Measurements from ENCODE around the gene WFIKKN1. TPM values are rescaled to one million over a fixed set of nuclear protein-coding genes. Genes with fewer than 3 reads are reported as not detected.

The WFIKKN1 gene
- total RNA-seq, 1 experiment from 2014 or later = 0.47 TPM

GRCh38 chr16:638034-638543 lies 7.3 kb downstream of the WFIKKN1 start:
- ChIA-PET RAD21 (ENCODE audit: low non-redundant PET in 1 of 2, low total read pairs in 2 of 2, uncharacterized antibody in 2 of 2, unreplicated experiment in 2 of 2) (no interaction called here), POLR2A (no interaction called here), CTCF (no interaction called here)
- H3K9me3 ChIP-seq (ENCODE audit: control insufficient read depth in 1 of 2, insufficient read depth in 1 of 2, low read depth in 1 of 2, low read length in 2 of 2) = no peaks in the 10 kb centered on the region
- TF ChIP-seq YY1 (IDR thresholded peaks at IDR 0.05; ENCODE audit: extremely low read depth, insufficient replicate concordance, low read depth, low read length) (no peak), FOSL1 (IDR thresholded peaks at IDR 0.05; ENCODE audit: low read depth) (no peak), CTCF (IDR thresholded peaks at IDR 0.05 in 2 of 3, conservative IDR thresholded peaks at IDR 0.05 in 1 of 3; ENCODE audit: borderline replicate concordance in 1 of 3, insufficient read depth in 1 of 3, low read depth in 2 of 3, low read length in 2 of 3) (no peak)
- no peak overlapping the region for H3K9ac ChIP-seq (ENCODE audit: low read length)
- H3K36me3 ChIP-seq (ENCODE audit: control insufficient read depth in 1 of 2, insufficient read depth in 2 of 2, low read length in 2 of 2) = no peaks in the 10 kb centered on the region
- no peaks in the 10 kb centered on the region for H3K9me2 ChIP-seq (ENCODE audit: insufficient read depth)
- no peaks in the 10 kb centered on the region for H4K20me1 ChIP-seq (ENCODE audit: insufficient read depth)
- no TSS peak for BruUV-seq (replicated peaks)
- no peak overlapping the region for H3K27ac ChIP-seq (ENCODE audit: low read depth, low read length)
- no peaks in the 10 kb centered on the region for H3K27me3 ChIP-seq (ENCODE audit: insufficient read depth, low read length)
- intact Hi-C loops (cut with micrococcal nuclease) = no loop called here
- peaks cover 19% of the 10 kb centered on the region; the same call in 1 of the 2 replicates for H3K79me2 ChIP-seq (ENCODE audit: insufficient read depth, low read length)
- no peak overlapping the region for H2AFZ ChIP-seq (ENCODE audit: low read depth, low read length, poor library complexity, severe bottlenecking)
- no peak for DNase-seq (ENCODE audit: low read depth, low spot score)
- no peak overlapping the region for H3K4me3 ChIP-seq (replicated peaks in 1 of 2; ENCODE audit: low read depth in 1 of 2, low read length in 2 of 2)
- no peak for ATAC-seq
- 0 out of 2 replicates have a peak overlapping the region, but pooled peaks have one; percentile 56 for H3K4me2 ChIP-seq (ENCODE audit: low read length)
- H3K4me1 ChIP-seq (ENCODE audit: control insufficient read depth in 1 of 2, insufficient read depth in 2 of 2, low read length in 2 of 2) = peaks cover 0 to 21% of the 10 kb centered on the region in 2 experiments; a peak in 3 of 4 replicates

- ATAC-seq (no peak), DNase-seq (ENCODE audit: low read depth, low spot score) (no peak)
- Histone ChIP-seq H2AFZ (ENCODE audit: low read depth, low read length, poor library complexity, severe bottlenecking) (no peak overlapping the region), H3K79me2 (ENCODE audit: insufficient read depth, low read length) (peaks cover 27% of the 10 kb centered on the region; the same call in 1 of the 2 replicates), H3K36me3 (ENCODE audit: control insufficient read depth in 1 of 2, insufficient read depth in 2 of 2, low read length in 2 of 2) (no peaks in the 10 kb centered on the region), H3K4me1 (ENCODE audit: control insufficient read depth in 1 of 2, insufficient read depth in 2 of 2, low read length in 2 of 2) (peaks cover 0 to 28% of the 10 kb centered on the region in 2 experiments; a peak in 3 of 4 replicates), H3K27me3 (ENCODE audit: insufficient read depth, low read length) (no peaks in the 10 kb centered on the region), H3K9ac (ENCODE audit: low read length) (no peak overlapping the region), H3K9me2 (ENCODE audit: insufficient read depth) (no peaks in the 10 kb centered on the region), H3K9me3 (ENCODE audit: control insufficient read depth in 1 of 2, insufficient read depth in 1 of 2, low read depth in 1 of 2, low read length in 2 of 2) (no peaks in the 10 kb centered on the region), H3K27ac (ENCODE audit: low read depth, low read length) (no peak overlapping the region), H4K20me1 (ENCODE audit: insufficient read depth) (no peaks in the 10 kb centered on the region), H3K4me3 (replicated peaks in 1 of 2; ENCODE audit: low read depth in 1 of 2, low read length in 2 of 2) (no peak overlapping the region), H3K4me2 (ENCODE audit: low read length) (no peak overlapping the region)
- CTCF ChIA-PET = no interaction called here
- BruUV-seq (replicated peaks) = no TSS peak
- intact Hi-C loops (cut with micrococcal nuclease) = no loop called here
- POLR2A ChIA-PET = no interaction called here
- RAD21 ChIA-PET (ENCODE audit: low non-redundant PET in 1 of 2, low total read pairs in 2 of 2, uncharacterized antibody in 2 of 2, unreplicated experiment in 2 of 2) = no interaction called here
- TF ChIP-seq ZFX (IDR thresholded peaks at IDR 0.05) (no peak), MAX (IDR thresholded peaks at IDR 0.05) (no peak), SP1 (IDR thresholded peaks at IDR 0.05; ENCODE audit: low read depth) (no peak)
These were observed 8.1 kb downstream of the WFIKKN1 start for GRCh38 chr16:638836-639235.
